NCI-H128 (cell line): Measurements from ENCODE around the gene NEU4.

ENCODE experiments used
- DNase-seq: peaks from one replicate; lab custom pipeline; 2025; ENCODE audit not compliant: unreplicated experiment; lab: John Stamatoyannopoulos, UW

Gene NEU4

GRCh38 chr2:241850544-241851324 is 41.7 kb downstream of the NEU4 start:
- DNase-seq = no peak

- no peak for DNase-seq
These were observed 42.5 kb downstream of the NEU4 start for GRCh38 chr2:241851325-241852115.

GRCh38 chr2:241852116-241852980 is 43.4 kb downstream of the NEU4 start:
- DNase-seq = no peak

GRCh38 chr2:241852981-241853631 is 44.1 kb downstream of the NEU4 start:
- no peak for DNase-seq

- no peak for DNase-seq
These were observed 44.8 kb downstream of the NEU4 start for GRCh38 chr2:241853651-241854341.

GRCh38 chr2:241854342-241855244 is 45.6 kb downstream of the NEU4 start:
- no peak for DNase-seq

- DNase-seq = no peak
These were observed 46.4 kb downstream of the NEU4 start for GRCh38 chr2:241855245-241855887.

GRCh38 chr2:241855888-241856422 is 47.0 kb downstream of the NEU4 start:
- DNase-seq = no peak

- DNase-seq = no peak
These were observed 48.1 kb downstream of the NEU4 start for GRCh38 chr2:241857041-241857541.

- DNase-seq = no peak
These were observed 48.7 kb downstream of the NEU4 start for GRCh38 chr2:241857572-241858121.

GRCh38 chr2:241858206-241859016 is 49.4 kb downstream of the NEU4 start, which contains the start of gene PDCD1:
PDCD1 (minus strand) TSS chr2:241858894; CDS start chr2:241858838, 56 bp downstream.
- DNase-seq = no peak

GRCh38 chr2:241859017-241859435 is 50.0 kb downstream of the NEU4 start:
- DNase-seq = no peak

GRCh38 chr2:241859436-241860183 is 50.6 kb downstream of the NEU4 start:
- DNase-seq = no peak

- DNase-seq = no peak
These were observed 51.4 kb downstream of the NEU4 start for GRCh38 chr2:241860184-241861078.

- DNase-seq = no peak
These were observed 52.3 kb downstream of the NEU4 start for GRCh38 chr2:241861264-241861663.
